Mesenteric fat pad (tissue), 1 donor: ENCODE data around the gene FXN. TPM values are rescaled to one million over a fixed set of nuclear protein-coding genes. Genes with fewer than 3 reads are reported as not detected.

Source experiments
- DNase-seq: peaks from one replicate; pipeline ENCODE4 v3.0.0-alpha.2; 2020; ENCODE audit warnings: low spot score
- total RNA-seq: library from RNA; stranded (reverse); fragmentation: NEBNext Ultra II Directional; extraction: Animal tissue kit (Norgen Biotek cat#: 25700); gene quantifications from one replicate; pipeline ENCODE4 v1.2.1, GENCODE V29; 2021
- donor health status: DM: yes; HTN: yes; CAD: no.

The FXN gene
- total RNA-seq, 1 donor from 2014 or later: 16.5 TPM

GRCh38 chr9:69137311-69137710 is 101.8 kb downstream of the FXN start:
- peak; percentile 62 for DNase-seq

DNA sequence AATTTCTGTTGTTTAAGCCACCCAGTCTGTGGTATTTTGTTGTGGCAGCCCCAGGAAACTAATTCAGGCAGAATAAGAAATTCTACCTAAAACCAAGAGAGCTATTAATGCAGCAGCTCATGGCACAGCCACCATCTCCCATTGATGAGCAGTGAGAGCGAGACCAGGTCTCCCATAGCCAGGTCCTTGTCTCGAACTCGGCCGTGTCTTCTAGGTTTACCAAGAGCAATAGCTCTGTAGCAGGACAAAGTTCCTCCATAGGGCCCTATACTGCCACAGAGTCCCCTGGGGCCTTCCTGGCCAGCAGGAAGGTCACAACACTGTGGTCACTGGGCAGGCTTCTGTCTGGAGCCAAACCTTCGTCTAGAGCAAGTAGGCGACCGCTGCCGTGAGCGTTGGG is 104.0 kb downstream of the FXN start:
- DNase-seq: peak; percentile 71

- peak; percentile 74 for DNase-seq
These were observed 104.7 kb downstream of the FXN start for GRCh38 chr9:69140123-69140735.

DNA sequence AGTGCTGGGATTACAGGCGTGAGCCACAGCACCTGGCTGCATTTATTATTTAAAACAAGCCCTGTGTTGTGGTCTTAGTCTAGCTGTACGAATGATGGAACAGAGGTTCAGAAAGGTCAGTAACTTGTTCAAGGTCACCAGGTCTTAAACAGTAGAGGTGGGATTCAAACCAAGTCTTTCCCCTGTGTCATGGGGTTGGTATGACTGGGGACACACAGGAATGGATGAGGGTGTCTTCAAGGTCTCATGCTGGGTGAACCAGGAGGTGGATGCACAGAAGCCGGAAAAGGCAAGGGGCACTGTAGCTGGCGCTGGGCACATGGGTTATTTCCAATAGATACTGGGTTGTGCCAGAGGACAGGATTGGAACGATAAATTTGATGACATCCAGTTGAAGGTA is 106.3 kb downstream of the FXN start:
- peak; percentile 55 for DNase-seq

- no peak for DNase-seq
These were observed 107.7 kb downstream of the FXN start for GRCh38 chr9:69143291-69143690.

GRCh38 chr9:69145144-69145715 is 109.7 kb downstream of the FXN start:
- no peak for DNase-seq

DNA sequence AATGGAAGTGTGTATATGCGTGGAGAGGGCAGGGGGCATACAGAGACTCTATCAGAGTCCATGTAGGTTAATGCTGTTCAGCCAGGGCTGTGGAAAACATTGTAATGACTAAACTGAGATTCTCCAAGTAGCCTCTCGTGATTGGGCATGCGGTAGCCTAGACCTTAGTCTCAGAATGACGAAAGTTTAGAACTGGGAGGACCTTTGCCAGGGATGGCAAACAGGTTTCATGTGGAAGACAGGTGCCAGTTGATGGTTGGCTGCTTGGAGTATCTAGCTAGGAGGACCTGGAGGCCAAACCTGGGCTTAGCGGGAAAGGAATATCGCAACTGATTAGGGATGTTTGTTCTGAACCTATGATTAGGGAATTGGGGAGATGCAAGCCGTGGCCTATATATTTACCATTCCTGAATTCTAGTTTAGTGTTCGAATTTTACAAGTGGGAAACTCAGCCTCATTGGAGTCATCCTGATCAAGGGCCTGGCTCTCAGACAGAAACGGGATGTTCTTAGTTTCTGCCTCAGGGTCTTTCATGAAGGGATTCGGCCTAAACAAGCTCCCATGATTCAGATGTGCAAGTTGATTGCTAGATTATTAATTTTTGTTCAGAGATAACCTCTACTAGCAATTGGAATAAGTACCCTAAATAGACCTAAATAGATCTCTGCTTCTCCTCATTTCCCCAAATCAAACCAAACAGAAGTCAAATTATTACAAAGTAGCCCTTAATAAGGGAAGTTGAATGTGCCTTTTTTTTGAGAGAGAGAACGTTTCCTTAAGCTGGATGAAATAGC is 111.7 kb downstream of the FXN start:
- no peak for DNase-seq

GRCh38 chr9:69149321-69149807 is 113.8 kb downstream of the FXN start:
- DNase-seq: no peak

Other genes with a start within 250 kb of the FXN start
- not detected for gene PRKACG, start 21.6 kb upstream of the FXN start, total RNA-seq
- 105 TPM for gene TJP2, start 138.5 kb downstream of the FXN start, total RNA-seq